ENCODE measurements around the gene TNRC6A.

- no peak for TF ChIP-seq YY1 (IDR thresholded peaks at IDR 0.05; ENCODE audit: insufficient read depth, insufficient read length)
- no peak for TF ChIP-seq ZNF274 (IDR thresholded peaks at IDR 0.05; ENCODE audit: low read depth, low read length)
- no peak for TF ChIP-seq SUZ12 (IDR thresholded peaks at IDR 0.05; ENCODE audit: extremely low read depth, insufficient read depth, insufficient read length)
Observed at GRCh38 chr16:24853169-24853824, 123.8 kb downstream of the TNRC6A start.

All from NT2/D1 (cell line).